Activated CD8-positive, alpha-beta memory T cell treated with anti-CD3 and anti-CD28 coated beads, Interleukin-2, amount 10 ng/mL, durations not matched to agents 7 days and 5 days (primary cell): Measurements from ENCODE around the gene EVPL. TPM values are rescaled to one million over a fixed set of nuclear protein-coding genes. Genes with fewer than 3 reads are reported as not detected.
"Not testable (repeated sequence)": the region's sequence is repeated elsewhere in the genome, so short reads cannot be mapped to it uniquely, and the experiment has no call there.

Experiments used
- ATAC-seq: fragments of 150-1000 bp; cut with Tn5 transposase; one replicate; pipeline ENCODE4 v1.10.0; 2021; ENCODE audit warnings: moderate library complexity
- CTCF ChIA-PET: fragments of 350-600 bp; sonication (Branson Sonifier 250); formaldehyde crosslinking; loops from one replicate; lab custom pipeline; 2021; ENCODE audit warnings: antibody characterized with exemption; lab: Charles Lee
- DNase-seq: peaks from one replicate; pipeline ENCODE4 v3.0.0-alpha.2; 2020
- H3K27ac Mint-ChIP-seq: one replicate; pipeline ENCODE4 v1.8.0; 2021; ENCODE audit warnings: mild to moderate bottlenecking, mixed read lengths
- H3K27me3 Mint-ChIP-seq: one replicate; pipeline ENCODE4 v1.8.0; 2021; ENCODE audit warnings: mixed read lengths
- H3K36me3 Mint-ChIP-seq: one replicate; pipeline ENCODE4 v1.8.0; 2021; ENCODE audit warnings: mild to moderate bottlenecking, mixed read lengths
- H3K4me1 Mint-ChIP-seq: one replicate; pipeline ENCODE4 v1.8.0; 2021; ENCODE audit warnings: mixed read lengths
- H3K4me3 Mint-ChIP-seq: one replicate; pipeline ENCODE4 v1.8.0; 2021; ENCODE audit warnings: mild to moderate bottlenecking, moderate library complexity, mixed read lengths
- H3K9me3 Mint-ChIP-seq: one replicate; pipeline ENCODE4 v1.8.0; 2022; ENCODE audit warnings: low read depth, mixed read lengths
- total RNA-seq, 2 experiments: library from RNA; stranded (reverse); gene quantifications; one replicate each; pipeline ENCODE4 v1.2.3, GENCODE V29; 2021

EVPL gene
- under 1 TPM in 1 of 2 experiments, not detected in 1; 0.03 TPM for total RNA-seq

- DNase-seq = no peak
- H3K36me3 Mint-ChIP-seq = no peaks in the 10 kb centered on the region
- no peaks in the 10 kb centered on the region for H3K9me3 Mint-ChIP-seq
- H3K4me1 Mint-ChIP-seq = peaks cover 12% of the 10 kb centered on the region
- CTCF ChIA-PET = no interaction called here
- H3K27ac Mint-ChIP-seq = no peak within 1 kb of the TSS
- no peaks in the 10 kb centered on the region for H3K27me3 Mint-ChIP-seq
- no peak for ATAC-seq
- no peak within 1 kb of the TSS for H3K4me3 Mint-ChIP-seq
Measured at GRCh38 chr17:76027159-76027839, at the start of gene EVPL. Gene EVPL (minus strand): TSS chr17:76027306. CDS start chr17:76027198, 108 bp downstream.

DNA sequence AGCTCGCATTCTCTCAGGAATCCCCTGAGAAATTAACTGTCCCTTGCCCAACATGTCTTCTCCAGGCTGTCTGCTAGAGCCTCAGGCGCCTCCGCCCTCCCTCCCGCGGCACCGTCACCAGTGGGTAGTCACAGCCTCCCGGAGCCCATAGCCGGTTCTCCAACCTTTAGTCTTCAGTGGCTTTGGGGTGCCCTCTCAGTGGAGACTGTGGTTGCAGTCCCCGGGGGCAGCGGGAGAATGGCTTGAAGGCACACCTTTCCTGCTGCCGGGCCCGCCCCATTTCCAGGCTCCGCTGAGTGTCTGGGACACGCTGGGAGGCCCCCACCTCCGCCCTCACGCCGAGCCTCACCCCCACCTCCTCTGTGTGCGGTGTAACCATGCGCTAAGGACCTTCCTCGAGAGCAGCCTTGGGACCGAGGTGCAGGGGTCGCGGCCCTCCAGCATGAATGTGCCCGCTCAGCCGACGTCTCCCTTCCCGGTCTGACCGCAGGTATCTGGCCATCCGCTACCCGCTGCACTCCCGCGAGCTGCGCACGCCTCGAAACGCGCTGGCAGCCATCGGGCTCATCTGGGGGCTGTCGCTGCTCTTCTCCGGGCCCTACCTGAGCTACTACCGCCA is 49.1 kb upstream of the EVPL start:
- CTCF ChIA-PET = interaction anchor here (1.0 to 1.6 kb wide), 2 partner anchors 13 to 62 kb away, joined by 3 to 9 read pairs; no protein-coding TSS in a partner anchor
- H3K27ac Mint-ChIP-seq = no peak overlapping the region
- H3K27me3 Mint-ChIP-seq = peaks cover 61% of the 10 kb centered on the region
- H3K4me3 Mint-ChIP-seq = peak overlapping the region; percentile 67
- peaks cover 5% of the 10 kb centered on the region for H3K36me3 Mint-ChIP-seq
- ATAC-seq = no peak
- no peaks in the 10 kb centered on the region for H3K9me3 Mint-ChIP-seq
- no peak for DNase-seq
- peaks cover 28% of the 10 kb centered on the region for H3K4me1 Mint-ChIP-seq

- ATAC-seq (no peak), DNase-seq (no peak)
- H3K27ac Mint-ChIP-seq = no peak overlapping the region
- H3K4me3 Mint-ChIP-seq = peak overlapping the region; percentile 35
- H3K27me3 Mint-ChIP-seq = peaks cover 59% of the 10 kb centered on the region
- CTCF ChIA-PET = interaction anchor here (1.0 to 1.6 kb wide), 2 partner anchors 12 to 61 kb away, joined by 3 to 9 read pairs; no protein-coding TSS in a partner anchor
- no peaks in the 10 kb centered on the region for H3K9me3 Mint-ChIP-seq
- H3K36me3 Mint-ChIP-seq = peaks cover 5% of the 10 kb centered on the region
- peaks cover 34% of the 10 kb centered on the region for H3K4me1 Mint-ChIP-seq
Measured at GRCh38 chr17:76075364-76076145, 48.4 kb upstream of the EVPL start.

DNA sequence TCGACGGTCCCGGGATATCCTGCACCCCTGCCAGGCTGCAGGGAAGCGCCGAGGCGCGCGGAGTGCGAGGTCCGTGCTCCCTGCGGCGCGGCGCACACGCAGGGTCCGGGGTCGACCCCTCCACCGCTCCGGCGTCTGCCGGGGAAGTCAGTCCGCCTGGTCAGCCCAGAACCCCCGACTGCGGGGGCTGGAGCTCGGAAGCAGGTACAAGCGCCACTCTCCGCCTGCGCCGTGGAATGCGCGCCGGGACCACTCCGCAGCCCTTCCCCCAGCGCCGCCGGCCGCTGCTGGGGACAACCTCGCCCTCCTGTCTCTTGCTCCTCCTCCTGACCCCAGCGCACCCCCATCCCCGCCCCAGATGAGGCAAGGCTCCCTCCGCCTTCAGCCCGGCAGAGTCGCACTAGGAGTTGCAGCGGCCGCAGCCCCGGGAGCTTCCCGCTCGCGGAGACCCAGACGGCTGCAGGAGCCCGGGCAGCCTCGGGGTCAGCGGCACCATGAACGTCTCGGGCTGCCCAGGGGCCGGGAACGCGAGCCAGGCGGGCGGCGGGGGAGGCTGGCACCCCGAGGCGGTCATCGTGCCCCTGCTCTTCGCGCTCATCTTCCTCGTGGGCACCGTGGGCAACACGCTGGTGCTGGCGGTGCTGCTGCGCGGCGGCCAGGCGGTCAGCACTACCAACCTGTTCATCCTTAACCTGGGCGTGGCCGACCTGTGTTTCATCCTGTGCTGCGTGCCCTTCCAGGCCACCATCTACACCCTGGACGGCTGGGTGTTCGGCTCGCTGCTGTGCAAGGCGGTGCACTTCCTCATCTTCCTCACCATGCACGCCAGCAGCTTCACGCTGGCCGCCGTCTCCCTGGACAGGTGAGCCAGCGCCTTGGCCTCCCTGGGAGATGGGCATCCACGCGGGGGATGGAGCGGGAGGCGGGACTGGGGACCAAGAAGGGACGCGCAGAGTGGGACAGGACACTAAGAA is 47.6 kb upstream of the EVPL start, which contains the start of gene GALR2:
Gene GALR2 (plus strand): TSS at position 392 of the 974 bp plus-strand sequence. CDS start 103 bp downstream, at position 495.
- Mint-ChIP-seq H3K4me3 (peak within 1 kb of the TSS; percentile 35), H3K36me3 (peaks cover 7% of the 10 kb centered on the region), H3K27me3 (peaks cover 57% of the 10 kb centered on the region), H3K4me1 (peaks cover 38% of the 10 kb centered on the region), H3K9me3 (no peaks in the 10 kb centered on the region), H3K27ac (no peak within 1 kb of the TSS)
- DNase-seq (no peak), ATAC-seq (no peak)
- CTCF ChIA-PET = interaction anchor here (1.0 to 1.6 kb wide), 2 partner anchors 11 to 60 kb away, joined by 3 to 9 read pairs; no protein-coding TSS in a partner anchor

- CTCF ChIA-PET = interaction anchor here (1.1 to 2.5 kb wide), 3 partner anchors 43 to 313 kb away, joined by 3 to 7 read pairs (median 4); no protein-coding TSS in a partner anchor
- Mint-ChIP-seq H3K27me3 (peaks cover 36% of the 10 kb centered on the region), H3K36me3 (peaks cover 17% of the 10 kb centered on the region), H3K9me3 (no peaks in the 10 kb centered on the region), H3K4me3 (peak within 1 kb of the TSS; percentile 94), H3K4me1 (peaks cover 42% of the 10 kb centered on the region), H3K27ac (peak within 1 kb of the TSS; percentile 91)
- DNase-seq (peak; percentile 92), ATAC-seq (peak; percentile 95)
Measured at GRCh38 chr17:76072148-76072858, 45.2 kb upstream of the EVPL start, which contains the start of gene SRP68. Gene SRP68 (minus strand): TSS chr17:76072517. CDS start chr17:76072491, 26 bp downstream.

DNA sequence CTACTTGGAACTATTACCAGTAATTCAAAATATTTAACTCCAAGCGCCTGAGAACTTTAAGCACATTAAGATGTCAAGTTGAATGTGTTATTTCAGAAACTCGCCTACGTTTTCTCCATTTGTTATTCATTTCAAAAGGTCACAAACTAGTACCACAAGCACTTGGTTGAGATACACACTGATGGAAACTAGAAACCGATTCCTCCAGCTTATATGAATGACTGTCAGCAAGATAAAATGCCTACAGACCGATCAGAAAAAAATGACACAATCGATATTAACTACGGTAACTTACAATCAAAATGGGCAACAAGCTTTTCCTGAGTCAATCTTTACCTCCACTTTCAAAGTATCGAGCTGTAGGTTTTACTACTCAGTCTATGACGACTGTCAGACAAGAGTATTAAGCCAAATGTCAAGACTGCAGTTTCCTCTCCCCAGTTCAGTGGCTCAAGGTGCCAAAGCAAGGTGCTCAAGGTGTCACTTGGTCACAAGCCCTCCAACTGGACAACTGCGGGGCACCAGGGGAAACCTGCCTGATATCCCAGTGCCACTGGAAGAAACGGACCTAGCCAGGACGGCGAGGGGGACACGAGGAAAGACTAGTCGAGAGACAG is 44.5 kb upstream of the EVPL start:
- H3K36me3 Mint-ChIP-seq = peaks cover 20% of the 10 kb centered on the region

DNA sequence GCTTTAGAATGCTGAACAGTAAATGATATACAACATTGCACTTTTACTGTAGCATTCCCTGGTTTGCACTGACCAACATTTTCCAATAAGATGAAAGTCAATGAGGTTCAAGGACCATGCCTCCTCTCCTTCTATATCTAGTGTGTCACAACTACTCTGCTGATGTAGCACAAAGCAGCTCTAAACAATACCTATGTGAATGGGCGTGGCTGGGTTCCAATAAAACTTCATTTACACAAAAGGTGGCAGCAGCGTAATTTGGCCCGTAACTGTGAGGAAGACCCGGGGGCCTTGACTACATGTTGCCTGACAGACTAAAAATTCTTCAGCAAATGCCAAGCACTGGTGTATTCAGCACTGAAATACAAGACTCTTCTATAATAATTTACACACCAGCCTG is 38.7 kb upstream of the EVPL start:
- peaks cover 34% of the 10 kb centered on the region for H3K4me1 Mint-ChIP-seq
- H3K9me3 Mint-ChIP-seq = no peaks in the 10 kb centered on the region
- no peak for ATAC-seq
- H3K27ac Mint-ChIP-seq = peak overlapping the region; percentile 38
- peaks cover 49% of the 10 kb centered on the region for H3K36me3 Mint-ChIP-seq
- H3K4me3 Mint-ChIP-seq = no peak overlapping the region
- H3K27me3 Mint-ChIP-seq = no peaks in the 10 kb centered on the region
- DNase-seq = no peak
- CTCF ChIA-PET = interaction anchor here (0.6 to 10.8 kb wide), 8 partner anchors 36 to 332 kb away, joined by 3 to 62 read pairs (median 4); partner anchors contain the start of gene EXOC7

More for the DNA sequence above, 44.5 kb upstream of the EVPL start:
- peaks cover 39% of the 10 kb centered on the region for H3K4me1 Mint-ChIP-seq
- peak; percentile 5 for ATAC-seq
- CTCF ChIA-PET = interaction anchor here (0.5 to 2.5 kb wide), 5 partner anchors 31 to 314 kb away, joined by 3 to 7 read pairs (median 4); no protein-coding TSS in a partner anchor
- peak overlapping the region; percentile 94 for H3K4me3 Mint-ChIP-seq
- no peak for DNase-seq
- H3K27me3 Mint-ChIP-seq = peaks cover 30% of the 10 kb centered on the region
- H3K9me3 Mint-ChIP-seq = no peaks in the 10 kb centered on the region
- H3K27ac Mint-ChIP-seq = peak overlapping the region; percentile 91

DNA sequence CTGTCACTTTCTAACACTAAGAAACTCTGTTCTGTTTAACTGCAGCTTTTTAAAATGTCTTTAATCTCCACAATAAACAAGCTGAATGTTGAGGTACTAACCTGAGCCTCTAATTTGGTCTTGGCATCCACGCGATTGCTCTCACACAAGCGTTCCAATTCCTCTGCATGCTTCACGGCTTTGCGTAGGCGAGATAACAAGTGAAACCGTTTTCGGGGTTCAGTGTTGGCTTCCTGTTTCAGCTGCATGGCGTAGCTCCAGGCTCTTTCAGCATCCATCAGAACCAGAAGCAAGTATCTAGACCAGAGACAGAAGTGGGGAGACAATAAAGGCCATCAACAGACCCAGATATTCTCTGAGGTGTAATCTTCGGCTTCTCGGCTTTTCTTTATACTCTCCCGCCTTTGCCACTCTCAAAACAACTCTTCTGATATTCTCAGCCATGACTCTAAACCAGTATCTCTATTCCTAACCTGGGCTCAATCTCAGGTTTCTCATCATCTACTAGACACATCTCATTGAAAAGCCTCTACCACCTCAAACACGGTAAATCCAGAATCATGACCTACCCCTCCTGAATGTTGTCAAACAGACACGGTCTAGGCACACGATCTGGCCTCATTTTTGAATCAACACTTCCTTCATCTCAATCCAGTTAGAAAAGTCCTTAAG is 36.9 kb upstream of the EVPL start:
- DNase-seq (peak; percentile 74), ATAC-seq (peak; percentile 94)
- Mint-ChIP-seq H3K9me3 (no peaks in the 10 kb centered on the region), H3K36me3 (peaks cover 57% of the 10 kb centered on the region), H3K4me1 (peaks cover 25% of the 10 kb centered on the region), H3K27me3 (no peaks in the 10 kb centered on the region), H3K27ac (peak overlapping the region; percentile 87), H3K4me3 (peak overlapping the region; percentile 57)
- CTCF ChIA-PET = interaction anchor here (0.8 to 10.8 kb wide), 15 partner anchors 8 to 334 kb away, joined by 3 to 62 read pairs (median 4); partner anchors contain the start of genes CDK3 and EXOC7

DNA sequence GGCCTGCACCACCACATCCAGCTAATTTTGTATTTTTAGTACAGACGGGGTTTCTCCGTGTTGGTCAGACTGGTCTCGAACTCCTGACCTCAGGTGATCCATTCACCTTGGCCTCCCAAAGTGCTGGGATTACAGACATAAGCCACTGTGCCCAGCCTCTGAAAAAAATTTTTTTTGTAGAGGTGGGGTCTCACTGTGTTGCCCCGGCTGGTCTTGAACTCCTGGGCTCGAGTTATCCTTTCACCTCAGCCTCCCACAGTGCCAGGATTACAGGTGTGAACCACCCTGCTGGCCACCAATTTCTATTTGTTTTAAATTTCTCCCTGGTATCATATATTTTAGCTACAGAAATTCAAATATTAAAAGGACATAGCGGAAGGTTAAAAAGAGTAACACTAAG is 31.2 kb upstream of the EVPL start:
- CTCF ChIA-PET = interaction anchor here (1.4 to 10.8 kb wide), 4 partner anchors 42 to 240 kb away, joined by 4 to 62 read pairs (median 4); no protein-coding TSS in a partner anchor
- not testable (repeated sequence) for H3K4me3 Mint-ChIP-seq

GRCh38 chr17:76056882-76057281 is 29.8 kb upstream of the EVPL start:
- Mint-ChIP-seq H3K4me3 (no peak overlapping the region), H3K9me3 (no peaks in the 10 kb centered on the region), H3K36me3 (peaks cover 48% of the 10 kb centered on the region), H3K27ac (no peak overlapping the region), H3K27me3 (no peaks in the 10 kb centered on the region), H3K4me1 (peaks cover 9% of the 10 kb centered on the region)
- ATAC-seq (no peak), DNase-seq (no peak)
- CTCF ChIA-PET = interaction anchor here (1.3 to 10.8 kb wide), 6 partner anchors 21 to 341 kb away, joined by 3 to 62 read pairs (median 4); no protein-coding TSS in a partner anchor

More for the DNA sequence above, 31.2 kb upstream of the EVPL start:
- not testable (repeated sequence) for H3K27ac Mint-ChIP-seq, DNase-seq, ATAC-seq, H3K27me3 Mint-ChIP-seq, H3K9me3 Mint-ChIP-seq
- Mint-ChIP-seq H3K4me1 (peaks cover 12% of the 10 kb centered on the region), H3K36me3 (peaks cover 53% of the 10 kb centered on the region)
